SU-DHL-6 (cell line): ENCODE data around the gene CACNA1C.
A peak's percentile ranks its signal among the peaks of the same experiment; 100 is the strongest.

Experiments used
- H2AFZ ChIP-seq: fragments of 200-600 bp; sonication (generic); 2 replicates; pipeline ENCODE4 v1.6.1; 2014; ENCODE audit warnings: low read depth, mild to moderate bottlenecking, moderate library complexity, mixed read lengths, antibody characterized with exemption, low read length; ENCODE audit not compliant: severe bottlenecking
- H3F3A ChIP-seq: fragments of 200-600 bp; shearing (Covaris generic); 2 replicates; pipeline ENCODE4 v1.6.0; 2016; ENCODE audit warnings: antibody characterized with exemption, mild to moderate bottlenecking; ENCODE audit not compliant: insufficient read depth
- H3K27ac ChIP-seq: fragments of 200-600 bp; sonication (generic); 2 replicates; pipeline ENCODE4 v1.5.1; 2016; ENCODE audit warnings: low read depth, mild to moderate bottlenecking, low read length, moderate library complexity, mixed read lengths
- H3K27me3 ChIP-seq: fragments of 200-600 bp; sonication (generic), shearing (Covaris generic); 2 replicates; pipeline ENCODE4 v1.6.0; 2014; ENCODE audit warnings: mild to moderate bottlenecking, low read length
- H3K36me3 ChIP-seq: fragments of 200-600 bp; sonication (generic); 2 replicates; pipeline ENCODE4 v1.6.1; 2014; ENCODE audit warnings: mild to moderate bottlenecking, low read length, mixed read lengths
- H3K4me2 ChIP-seq: fragments of 300-600, 200-600 bp; shearing (Covaris generic), sonication (generic); 2 replicates; pipeline ENCODE4 v1.6.0; 2014; ENCODE audit warnings: low read length, low read depth, mild to moderate bottlenecking; ENCODE audit not compliant: poor library complexity, severe bottlenecking
- H3K4me3 ChIP-seq: fragments of 200-600 bp; sonication (generic); 2 replicates; pipeline ENCODE4 v1.5.1; 2014; ENCODE audit warnings: antibody characterized with exemption, low read length, mild to moderate bottlenecking, mixed read lengths; ENCODE audit not compliant: insufficient read depth, poor library complexity, severe bottlenecking
- H3K79me2 ChIP-seq: fragments of 200-600 bp; sonication (generic); 2 replicates; pipeline ENCODE4 v1.6.1; 2014; ENCODE audit warnings: mild to moderate bottlenecking, low read length, moderate library complexity; ENCODE audit not compliant: insufficient read depth
- H3K9ac ChIP-seq: fragments of 200-600 bp; sonication (generic); 2 replicates; pipeline ENCODE4 v1.7.0; 2014; ENCODE audit warnings: mild to moderate bottlenecking, low read length
- H3K9me2 ChIP-seq: fragments of 200-600 bp; sonication (generic); replicated peaks from 2 replicates; pipeline ENCODE4 v1.6.1; 2014; ENCODE audit warnings: low read length; ENCODE audit not compliant: insufficient read depth
- H3K9me3 ChIP-seq: fragments of 200-600 bp; sonication (generic); 2 replicates; pipeline ENCODE4 v1.6.1; 2014; ENCODE audit warnings: low read length, mixed read lengths; ENCODE audit not compliant: insufficient read depth
- H4K20me1 ChIP-seq: fragments of 200-600 bp; sonication (generic); 2 replicates; pipeline ENCODE4 v1.6.1; 2014; ENCODE audit warnings: low read depth, mild to moderate bottlenecking, antibody characterized with exemption, low read length, moderate library complexity, mixed read lengths
- CTCF ChIP-seq: fragments of 200-600 bp; sonication (generic); IDR thresholded peaks from one replicate; pipeline ENCODE4 v1.5.1; 2017; ENCODE audit warnings: antibody characterized with exemption, mild to moderate bottlenecking, low read length, moderate library complexity; ENCODE audit not compliant: insufficient read depth, poor library complexity, severe bottlenecking
- EZH2phosphoT487 ChIP-seq: fragments of 200-600 bp; sonication (generic), shearing (Covaris generic); conservative IDR thresholded peaks from 2 replicates; pipeline ENCODE4 v1.6.1; 2018; ENCODE audit warnings: mild to moderate bottlenecking, antibody characterized with exemption, low read length, moderate library complexity, mixed read lengths

Gene CACNA1C

GRCh38 chr12:2582631-2583030 is 529.8 kb downstream of the CACNA1C start:
- H3K4me2 ChIP-seq = no peak overlapping the region

GRCh38 chr12:2583091-2583497 is 530.3 kb downstream of the CACNA1C start:
- Histone ChIP-seq H3K4me3 (no peak overlapping the region), H4K20me1 (no peaks in the 10 kb centered on the region), H3F3A (no peaks in the 10 kb centered on the region), H3K27me3 (no peaks in the 10 kb centered on the region), H3K36me3 (no peaks in the 10 kb centered on the region), H3K9ac (no peak overlapping the region), H3K9me3 (no peaks in the 10 kb centered on the region), H3K9me2 (no peaks in the 10 kb centered on the region), H3K27ac (no peak overlapping the region), H2AFZ (no peak overlapping the region), H3K79me2 (no peaks in the 10 kb centered on the region), H3K4me2 (no peak overlapping the region)
- TF ChIP-seq CTCF (peak; percentile 71), EZH2phosphoT487 (no peak)

More at GRCh38 chr12:2582631-2583030, 529.8 kb downstream of the CACNA1C start:
- TF ChIP-seq CTCF = no peak
- no peak for TF ChIP-seq EZH2phosphoT487
- Histone ChIP-seq H3K27me3 (no peaks in the 10 kb centered on the region), H3K9me3 (no peaks in the 10 kb centered on the region), H3K27ac (no peak overlapping the region), H2AFZ (no peak overlapping the region), H3K9ac (no peak overlapping the region), H3F3A (no peaks in the 10 kb centered on the region), H3K79me2 (no peaks in the 10 kb centered on the region), H3K9me2 (no peaks in the 10 kb centered on the region), H3K36me3 (no peaks in the 10 kb centered on the region), H3K4me3 (no peak overlapping the region), H4K20me1 (no peaks in the 10 kb centered on the region)

DNA sequence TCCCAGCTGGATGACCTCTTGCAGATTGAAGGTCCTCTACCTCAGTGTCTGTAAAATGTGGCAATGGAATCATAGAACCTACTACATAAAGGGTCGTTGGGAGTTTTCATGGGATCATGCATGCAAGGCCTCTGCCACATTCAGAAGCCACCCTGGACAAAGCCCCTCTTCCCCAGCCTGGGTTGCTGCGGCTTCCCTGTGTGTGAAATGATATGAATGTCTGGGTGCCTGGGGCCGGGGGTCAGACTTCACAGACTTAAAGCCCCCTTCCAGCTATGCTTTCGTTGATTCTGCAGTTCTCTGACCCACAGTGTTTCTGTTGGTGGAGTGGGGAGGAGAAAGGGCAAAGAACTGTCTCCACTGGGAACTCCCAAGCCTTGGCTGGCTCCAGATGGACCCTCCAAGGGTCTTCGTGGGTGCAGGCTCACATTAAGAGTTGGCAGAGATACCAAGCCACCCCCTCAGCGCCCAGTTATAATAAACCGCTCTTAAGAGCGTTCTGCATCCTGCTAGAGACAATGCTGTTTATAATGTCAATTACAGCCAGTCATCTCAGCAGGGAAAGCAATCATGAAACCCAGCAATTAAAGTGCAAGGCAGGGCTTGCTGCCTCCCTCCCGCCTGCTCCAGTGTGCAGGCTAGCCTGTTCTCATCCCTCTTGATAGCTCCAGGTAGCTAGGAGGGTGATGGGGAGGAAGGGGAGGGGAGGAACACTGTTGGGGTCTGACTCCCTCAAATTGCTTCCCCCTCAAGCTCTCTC is 531.0 kb downstream of the CACNA1C start:
- no peak overlapping the region for H3K4me2 ChIP-seq
- H3K79me2 ChIP-seq = no peaks in the 10 kb centered on the region
- no peaks in the 10 kb centered on the region for H4K20me1 ChIP-seq
- H3K36me3 ChIP-seq = no peaks in the 10 kb centered on the region
- TF ChIP-seq EZH2phosphoT487 (no peak), CTCF (no peak)
- no peaks in the 10 kb centered on the region for H3K9me2 ChIP-seq
- no peaks in the 10 kb centered on the region for H3K27me3 ChIP-seq
- H3K27ac ChIP-seq = no peak overlapping the region
- no peak overlapping the region for H3K9ac ChIP-seq
- H2AFZ ChIP-seq = no peak overlapping the region
- no peaks in the 10 kb centered on the region for H3K9me3 ChIP-seq
- no peak overlapping the region for H3K4me3 ChIP-seq
- H3F3A ChIP-seq = no peaks in the 10 kb centered on the region
